ENCODE measurements around the gene SLC25A2.
"Not testable (repeated sequence)": the region's sequence is repeated elsewhere in the genome, so short reads cannot be mapped to it uniquely, and the experiment has no call there.

SLC25A2 gene

GRCh38 chr5:141303756-141304155 is at the start of gene SLC25A2:
Gene SLC25A2 (minus strand): TSS chr5:141304049. CDS start chr5:141303865, 184 bp downstream.
- in situ Hi-C loops (cut with MboI; ENCODE audit: low sequenced_read_pairs), result no loop called here

- in situ Hi-C loops (cut with MboI; ENCODE audit: low sequenced_read_pairs), result no loop called here
Measured at GRCh38 chr5:141351591-141351990, 47.7 kb upstream of the SLC25A2 start.

GRCh38 chr5:141349917-141350619 is 46.2 kb upstream of the SLC25A2 start, which contains the start of gene PCDHGB1:
Gene PCDHGB1 (plus strand): TSS chr5:141350099. CDS start chr5:141350261, 162 bp downstream.
- in situ Hi-C loops (cut with MboI; ENCODE audit: low sequenced_read_pairs), result no loop called here

- in situ Hi-C loops (cut with MboI; ENCODE audit: low sequenced_read_pairs), result not testable (repeated sequence)
Measured at GRCh38 chr5:141346017-141346416, 42.2 kb upstream of the SLC25A2 start.

GRCh38 chr5:141345327-141345726 is 41.5 kb upstream of the SLC25A2 start:
- in situ Hi-C loops (cut with MboI; ENCODE audit: low sequenced_read_pairs), result no loop called here

- in situ Hi-C loops (cut with MboI; ENCODE audit: low sequenced_read_pairs), result no loop called here
Measured at GRCh38 chr5:141343953-141344463, 40.2 kb upstream of the SLC25A2 start.

GRCh38 chr5:141343242-141343952 is 39.5 kb upstream of the SLC25A2 start, which contains the start of gene PCDHGA3:
Gene PCDHGA3 (plus strand): TSS chr5:141343829. CDS start chr5:141344034, 205 bp downstream.
- in situ Hi-C loops (cut with MboI; ENCODE audit: low sequenced_read_pairs), result no loop called here

- in situ Hi-C loops (cut with MboI; ENCODE audit: low sequenced_read_pairs), result no loop called here
Measured at GRCh38 chr5:141342773-141343172, 38.9 kb upstream of the SLC25A2 start.

- in situ Hi-C loops (cut with MboI; ENCODE audit: low sequenced_read_pairs), result not testable (repeated sequence)
Measured at GRCh38 chr5:141340781-141341354, 37.0 kb upstream of the SLC25A2 start.

GRCh38 chr5:141338538-141339306 is 34.9 kb upstream of the SLC25A2 start, which contains the start of gene PCDHGA2:
Gene PCDHGA2 (plus strand): TSS chr5:141338760.
- in situ Hi-C loops (cut with MboI; ENCODE audit: low sequenced_read_pairs), result no loop called here

- in situ Hi-C loops (cut with MboI; ENCODE audit: low sequenced_read_pairs), result not testable (repeated sequence)
Measured at GRCh38 chr5:141332571-141332970, 28.7 kb upstream of the SLC25A2 start.

- in situ Hi-C loops (cut with MboI; ENCODE audit: low sequenced_read_pairs), result no loop called here
Measured at GRCh38 chr5:141330299-141331080, 26.6 kb upstream of the SLC25A2 start, which contains the start of gene PCDHGA1. Gene PCDHGA1 (plus strand): TSS chr5:141330514.

GRCh38 chr5:141328231-141328630 is 24.4 kb upstream of the SLC25A2 start:
- in situ Hi-C loops (cut with MboI; ENCODE audit: low sequenced_read_pairs), result no loop called here

GRCh38 chr5:141326088-141326854 is 22.4 kb upstream of the SLC25A2 start:
- in situ Hi-C loops (cut with MboI; ENCODE audit: low sequenced_read_pairs), result no loop called here

GRCh38 chr5:141322261-141322660 is 18.4 kb upstream of the SLC25A2 start:
- in situ Hi-C loops (cut with MboI; ENCODE audit: low sequenced_read_pairs), result no loop called here

- in situ Hi-C loops (cut with MboI; ENCODE audit: low sequenced_read_pairs), result no loop called here
Measured at GRCh38 chr5:141320225-141321169, 16.6 kb upstream of the SLC25A2 start, which contains the start of gene TAF7. Gene TAF7 (minus strand): TSS chr5:141320784. CDS start chr5:141320044, 740 bp downstream.

GRCh38 chr5:141319699-141320098 is 15.8 kb upstream of the SLC25A2 start:
- in situ Hi-C loops (cut with MboI; ENCODE audit: low sequenced_read_pairs), result no loop called here

- in situ Hi-C loops (cut with MboI; ENCODE audit: low sequenced_read_pairs), result no loop called here
Measured at GRCh38 chr5:141319202-141319601, 15.4 kb upstream of the SLC25A2 start.
